NCI-H146 (cell line): ENCODE measurements around the gene SHTN1.

Experiments
- DNase-seq: peaks from one replicate; lab custom pipeline; 2025; lab: John Stamatoyannopoulos, UW

The SHTN1 gene

DNA sequence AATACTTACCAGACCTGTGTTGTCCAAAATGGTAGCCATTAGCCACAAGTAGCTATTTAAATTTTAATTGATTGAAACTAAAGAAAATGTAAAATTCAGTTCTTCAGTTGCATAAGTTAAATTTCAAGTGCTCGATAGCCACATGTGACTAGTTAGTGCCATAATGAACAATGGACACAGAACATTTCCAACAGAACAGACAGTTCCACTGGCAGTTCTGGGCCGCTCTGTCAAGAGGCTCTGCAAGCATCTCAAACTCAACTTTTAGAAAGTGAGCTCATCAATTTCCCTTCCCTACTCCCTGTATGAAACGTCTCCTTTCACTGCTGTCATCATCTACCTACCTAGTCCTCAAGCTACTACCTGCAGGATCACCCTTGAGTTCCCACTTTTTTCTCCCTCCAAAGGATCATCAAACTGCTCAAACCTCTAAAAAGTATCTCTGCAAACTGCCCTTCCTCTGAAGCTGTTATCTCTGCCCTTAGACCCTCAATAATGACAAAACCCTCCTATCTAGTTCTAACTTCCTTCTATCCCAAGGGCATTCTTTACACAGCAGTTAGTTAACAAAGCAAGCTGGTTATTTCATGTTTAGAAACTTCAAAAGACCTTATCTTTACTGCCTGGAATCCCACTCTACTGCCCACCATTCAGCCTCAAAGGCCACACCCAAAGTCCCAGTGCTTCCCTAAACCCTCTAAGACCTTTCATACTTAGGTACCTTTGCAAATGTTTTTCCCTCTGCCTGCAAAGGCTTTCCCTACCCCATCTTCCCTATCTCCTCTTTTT is 20.6 kb downstream of the SHTN1 start:
- no peak for DNase-seq

DNA sequence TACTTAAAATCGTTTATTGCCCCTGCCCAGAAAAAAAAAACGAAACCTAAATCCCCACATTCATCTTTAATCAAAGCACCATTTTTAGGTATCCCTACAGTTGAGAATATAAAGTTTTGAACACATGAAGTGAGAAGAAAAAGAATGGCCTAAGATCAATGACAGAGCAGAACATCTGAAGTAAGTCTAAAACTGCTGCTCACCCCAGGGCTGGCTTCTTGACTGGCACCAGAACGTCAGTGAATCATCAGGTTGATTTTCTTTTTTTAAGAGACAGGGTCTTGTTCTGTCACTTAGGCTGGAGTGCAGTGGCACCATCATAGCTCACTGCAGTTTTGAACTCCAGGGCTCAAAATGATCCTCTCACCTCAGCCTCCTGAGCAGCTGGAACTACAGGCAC is 24.9 kb downstream of the SHTN1 start:
- no peak for DNase-seq

DNA sequence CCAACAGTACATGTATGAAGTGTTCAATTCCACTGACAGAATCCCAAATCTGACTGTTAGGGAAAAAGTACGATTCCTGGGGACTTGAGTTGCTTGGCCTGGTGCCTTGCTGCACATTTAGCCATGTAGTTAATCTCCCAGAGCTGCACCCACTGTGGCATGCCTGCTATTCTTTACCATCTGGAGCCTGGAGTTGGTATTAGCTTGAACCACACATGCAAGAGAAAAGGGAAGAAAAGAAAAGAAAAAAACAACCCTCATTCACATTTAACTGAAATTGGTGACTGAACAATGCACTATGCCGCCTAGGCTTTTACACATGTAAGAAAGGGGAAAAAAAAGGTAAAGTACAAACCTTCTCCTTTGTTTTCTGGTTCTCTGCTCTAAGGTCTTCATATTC is 26.1 kb downstream of the SHTN1 start:
- no peak for DNase-seq

DNA sequence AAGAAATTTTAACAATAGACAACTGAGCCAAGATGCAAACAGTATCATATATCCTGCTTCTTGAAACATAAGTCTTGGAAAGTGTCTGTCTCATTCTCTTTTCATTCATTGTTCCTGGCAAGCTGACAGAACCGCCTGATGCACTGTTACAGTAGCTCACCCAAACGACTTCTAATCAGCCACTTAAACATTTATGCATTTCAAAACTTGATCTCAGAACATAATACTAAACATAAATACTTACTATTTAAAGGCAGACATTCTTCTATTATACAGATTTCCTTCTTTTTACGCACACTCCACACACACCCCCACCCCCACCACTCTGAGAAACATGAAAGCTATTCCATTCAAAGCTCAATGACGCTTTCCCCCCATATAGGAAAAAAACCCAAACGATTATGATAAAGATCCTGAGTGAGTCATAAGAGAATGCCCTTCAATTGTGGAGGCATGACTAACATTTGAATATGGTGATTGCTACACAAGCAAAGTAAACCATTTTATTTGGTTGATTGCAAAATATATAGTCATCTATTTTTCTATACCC is 30.5 kb downstream of the SHTN1 start:
- DNase-seq, result no peak

DNA sequence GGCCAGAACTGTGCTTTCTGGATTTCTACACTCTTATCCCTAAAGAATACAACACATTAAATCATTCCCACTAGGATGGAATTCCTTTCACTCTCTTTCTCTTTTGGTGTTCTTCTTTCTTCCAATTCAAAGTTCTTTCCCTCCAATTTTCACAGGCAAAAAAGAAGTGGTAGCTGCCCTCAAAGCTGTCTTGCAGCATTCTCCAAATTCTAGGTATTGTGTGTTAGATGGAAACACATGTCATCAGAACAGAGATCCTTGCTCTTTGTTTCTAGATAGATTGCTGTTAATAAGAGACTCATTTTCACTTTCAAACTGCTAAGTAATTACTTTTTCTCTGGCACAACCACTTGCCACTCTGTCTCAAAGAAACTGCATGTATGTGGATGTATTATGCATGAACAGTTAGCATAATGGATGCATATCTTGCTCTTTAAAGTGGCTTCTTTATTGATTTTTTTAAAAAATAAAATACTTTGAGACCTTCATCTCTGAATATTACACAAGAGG is 31.0 kb downstream of the SHTN1 start:
- DNase-seq, result no peak

DNA sequence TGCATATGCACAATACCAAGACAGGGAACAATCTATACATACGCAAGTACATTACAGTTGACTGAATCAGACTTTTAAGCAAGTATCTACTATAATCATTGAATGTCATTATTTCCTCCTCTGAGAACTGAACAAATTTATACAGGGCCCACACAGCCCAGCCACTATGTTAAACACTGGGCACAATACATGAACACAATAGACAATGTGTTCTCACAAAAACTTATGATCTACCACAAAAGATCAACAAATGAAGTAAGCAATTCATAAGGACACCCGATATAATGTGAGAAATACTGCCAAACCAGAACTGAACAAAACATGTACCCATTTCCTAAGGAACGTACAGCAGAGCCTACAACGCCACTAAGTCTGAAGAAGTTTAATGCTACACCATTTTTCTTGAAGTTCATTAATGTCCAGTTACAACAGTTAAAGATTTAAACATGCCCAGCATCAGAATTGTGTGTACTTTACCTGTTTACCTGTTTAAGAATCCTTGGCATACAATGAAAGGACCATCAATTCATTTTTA is 31.5 kb downstream of the SHTN1 start:
- no peak for DNase-seq

DNA sequence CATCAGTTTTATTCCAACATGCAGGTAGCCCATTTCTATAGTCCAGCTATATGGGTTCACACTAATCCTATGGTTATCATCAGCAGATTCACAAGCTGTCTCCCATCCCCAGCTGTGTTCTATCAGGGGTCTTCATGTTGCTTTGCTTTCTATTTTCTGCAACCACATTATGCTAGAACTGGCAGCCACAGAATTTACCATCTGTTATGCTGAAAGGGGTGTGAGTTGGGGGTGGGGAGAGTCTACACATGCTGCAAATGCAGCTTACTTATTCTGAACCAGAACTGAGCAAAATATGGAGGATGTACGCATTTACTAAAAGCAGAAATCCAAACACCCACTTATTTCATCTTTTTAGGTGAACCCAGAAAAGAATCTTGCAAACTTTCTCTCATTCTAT is 32.9 kb downstream of the SHTN1 start:
- DNase-seq, result no peak

DNA sequence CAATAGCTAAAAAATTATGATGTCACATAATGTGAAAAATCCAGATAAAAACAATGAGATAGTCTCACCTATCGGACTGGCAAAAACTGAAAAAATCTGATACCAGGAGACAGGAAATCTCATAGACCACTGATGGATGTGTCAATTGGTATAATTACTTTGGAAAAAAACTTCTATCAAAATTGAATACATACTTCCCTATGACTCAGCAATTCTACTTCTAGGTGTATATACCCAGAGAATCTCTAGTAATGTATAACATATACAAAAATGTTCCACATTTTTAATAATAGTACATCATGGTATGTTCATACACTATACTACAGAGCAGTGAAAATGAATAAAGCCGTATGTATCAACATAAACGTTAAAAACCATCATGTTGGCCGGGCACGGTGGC is 34.9 kb downstream of the SHTN1 start:
- DNase-seq, result no peak

DNA sequence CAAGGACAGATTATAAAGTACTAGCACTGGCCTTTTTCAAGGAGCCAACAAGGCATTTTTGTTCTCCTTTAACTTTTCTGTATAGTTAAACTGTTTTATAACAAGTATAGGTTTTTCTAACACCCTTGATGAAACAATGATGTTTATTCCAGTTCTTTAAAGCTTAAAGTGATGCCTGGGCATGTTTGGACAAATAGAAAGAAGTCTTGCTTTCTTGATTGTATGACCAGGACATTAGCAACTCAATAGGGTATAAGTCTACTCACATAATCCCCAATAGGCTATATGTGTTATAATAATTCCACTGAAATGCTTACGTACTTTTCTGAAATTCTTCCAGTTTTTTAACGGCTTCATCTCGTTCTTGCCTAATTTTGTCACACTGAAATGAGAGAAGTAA is 36.7 kb downstream of the SHTN1 start:
- DNase-seq, result no peak

DNA sequence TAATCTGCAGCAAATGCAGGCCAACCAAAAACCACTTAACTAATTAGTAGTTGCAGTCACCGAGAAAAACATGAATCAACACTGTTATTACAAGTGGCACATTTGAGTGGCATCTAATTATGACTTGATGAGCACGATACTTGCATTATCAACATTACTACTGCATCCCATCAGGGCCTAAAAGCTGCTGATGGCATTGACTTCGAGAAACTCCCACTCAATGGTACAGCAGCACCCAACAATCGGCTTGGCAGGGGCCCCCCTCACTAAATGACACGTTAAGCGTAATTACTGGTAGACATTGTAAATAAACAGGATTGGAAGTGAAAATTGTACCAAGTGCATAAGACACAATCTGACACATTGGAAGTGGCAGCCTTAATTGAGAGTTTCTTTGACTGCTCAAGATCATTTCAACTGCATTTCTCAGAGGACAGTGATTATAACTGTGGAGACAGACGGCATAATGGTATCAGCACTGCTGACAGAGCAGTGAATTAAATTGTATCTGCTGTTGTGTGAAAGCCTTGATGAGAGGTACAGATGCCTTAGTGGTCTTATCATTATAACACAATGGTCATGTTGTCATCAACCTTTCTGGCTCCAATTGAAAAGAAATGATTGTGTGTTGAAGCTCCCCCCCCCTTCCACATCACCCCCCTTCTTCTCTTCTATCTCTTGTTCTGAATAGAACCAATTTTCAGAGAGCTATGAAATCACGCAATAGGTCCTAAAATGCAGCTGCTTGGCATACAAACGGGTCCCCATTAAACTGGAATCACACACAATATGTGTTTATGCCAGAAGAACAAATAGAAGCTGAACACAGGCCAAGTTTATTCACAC is 43.4 kb downstream of the SHTN1 start:
- peak; percentile 96 for DNase-seq

DNA sequence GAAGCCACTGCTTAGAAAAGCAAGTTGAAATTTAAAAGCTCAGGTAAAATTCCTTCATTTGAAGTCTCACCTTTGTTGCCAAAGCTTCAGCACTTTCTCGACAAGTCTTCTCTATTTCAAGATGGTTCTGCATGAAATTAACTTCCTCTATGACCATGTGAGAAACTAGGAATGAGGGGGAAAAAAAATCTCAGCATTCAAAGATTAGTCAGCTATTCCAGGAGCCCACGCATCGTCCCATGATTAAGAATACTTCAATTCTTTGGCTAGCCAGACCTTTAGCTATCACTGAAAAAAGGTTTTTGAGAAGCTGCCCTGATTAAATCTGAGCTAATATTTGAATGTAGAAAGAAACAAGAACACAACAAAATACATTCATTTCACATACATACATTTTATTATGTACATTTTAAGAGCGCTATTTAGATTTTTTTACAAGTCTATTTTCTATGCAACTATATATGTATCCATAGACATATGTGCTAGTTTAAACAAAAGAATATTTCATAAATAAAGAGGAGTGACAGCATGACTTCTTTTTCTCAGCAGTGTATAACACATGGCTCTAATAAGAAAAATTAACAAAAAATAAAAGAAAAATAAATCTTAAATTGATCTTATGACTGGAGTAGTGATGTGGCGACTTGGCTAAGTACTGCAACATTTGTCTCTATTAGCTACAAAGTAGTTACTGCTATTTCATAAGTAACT is 44.8 kb downstream of the SHTN1 start:
- DNase-seq, result no peak

DNA sequence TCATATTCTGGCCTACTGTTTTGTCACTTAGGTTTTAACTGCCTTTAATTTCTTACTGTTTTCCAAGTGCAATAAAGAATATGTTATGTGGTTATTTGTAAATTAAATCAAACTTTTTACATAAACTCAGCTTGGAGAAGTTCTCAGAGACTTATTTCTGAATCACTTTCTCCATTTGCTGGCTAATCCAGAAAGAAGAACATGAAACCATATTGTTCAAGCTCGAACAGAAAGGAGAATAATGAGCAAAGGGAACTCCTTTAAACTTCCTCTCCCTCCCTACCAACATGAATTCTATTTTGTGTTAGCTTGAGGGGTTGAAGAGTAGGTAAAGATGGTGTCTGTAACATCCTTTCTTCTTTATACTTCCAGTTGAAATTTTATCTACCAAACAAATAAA is 52.3 kb downstream of the SHTN1 start:
- no peak for DNase-seq

DNA sequence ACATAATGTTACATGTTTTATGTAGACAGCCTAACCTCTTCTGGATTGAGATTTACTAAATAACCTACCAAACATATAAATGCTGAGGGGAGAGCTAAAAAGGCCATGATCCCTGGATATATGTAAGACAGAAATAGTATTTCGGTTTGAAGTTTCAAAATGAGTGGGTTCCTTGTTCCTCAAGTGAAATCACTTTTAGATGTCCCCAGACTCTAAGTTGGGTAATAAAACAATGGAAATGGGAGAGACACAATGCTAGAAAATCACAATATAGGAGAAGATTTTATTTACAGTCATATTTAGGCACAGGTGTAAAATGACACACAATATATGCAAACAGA is 56.5 kb downstream of the SHTN1 start:
- DNase-seq, result no peak

DNA sequence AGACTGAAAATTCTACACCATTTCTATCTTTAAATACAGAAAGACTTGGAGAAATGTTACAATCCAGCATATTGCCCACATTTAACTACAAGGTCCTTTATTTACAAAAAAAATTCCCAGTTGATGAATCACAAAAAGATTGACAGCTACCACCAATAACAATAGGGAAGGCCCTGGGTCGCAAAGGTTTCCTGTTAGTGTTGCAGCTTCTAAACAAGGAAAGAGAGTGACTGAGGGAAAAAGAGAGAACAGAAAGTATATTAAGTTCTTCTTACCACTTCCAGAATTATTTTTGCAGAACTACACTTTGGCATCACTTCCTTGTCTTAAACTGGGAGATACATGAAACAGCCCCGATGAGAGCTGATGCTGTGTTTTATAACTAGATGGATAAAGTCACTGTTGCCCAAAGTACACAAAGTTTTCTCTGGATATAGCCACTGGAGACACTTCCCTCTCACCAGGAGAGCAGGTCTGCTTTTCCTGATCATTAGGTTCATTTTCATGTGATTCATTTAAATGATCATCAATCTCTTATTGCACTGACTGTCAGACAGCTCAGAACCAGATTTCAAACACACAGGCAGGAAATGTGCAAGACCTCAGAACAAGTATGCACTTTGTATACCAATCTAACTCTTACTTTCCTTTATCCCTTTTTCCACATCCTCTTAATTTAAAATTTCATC is 57.0 kb downstream of the SHTN1 start:
- DNase-seq, result no peak

DNA sequence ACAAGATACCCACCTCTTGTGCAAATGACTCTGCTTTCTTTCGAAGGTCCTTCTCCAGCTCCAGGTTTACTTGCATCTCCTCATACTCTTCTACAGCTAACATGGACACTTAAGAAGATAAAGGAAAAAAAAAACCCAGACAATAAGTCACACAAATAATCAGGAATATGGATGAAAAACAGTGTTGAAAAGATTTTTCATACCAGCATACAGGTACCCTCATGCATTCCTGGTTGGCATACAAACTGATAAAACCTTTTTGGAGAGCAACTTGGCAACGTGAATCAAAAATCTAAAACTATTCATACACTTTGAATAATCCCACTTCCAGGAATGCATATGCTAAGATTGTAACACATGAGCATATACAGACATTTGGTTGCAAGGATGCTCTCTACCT is 60.1 kb downstream of the SHTN1 start:
- no peak for DNase-seq

DNA sequence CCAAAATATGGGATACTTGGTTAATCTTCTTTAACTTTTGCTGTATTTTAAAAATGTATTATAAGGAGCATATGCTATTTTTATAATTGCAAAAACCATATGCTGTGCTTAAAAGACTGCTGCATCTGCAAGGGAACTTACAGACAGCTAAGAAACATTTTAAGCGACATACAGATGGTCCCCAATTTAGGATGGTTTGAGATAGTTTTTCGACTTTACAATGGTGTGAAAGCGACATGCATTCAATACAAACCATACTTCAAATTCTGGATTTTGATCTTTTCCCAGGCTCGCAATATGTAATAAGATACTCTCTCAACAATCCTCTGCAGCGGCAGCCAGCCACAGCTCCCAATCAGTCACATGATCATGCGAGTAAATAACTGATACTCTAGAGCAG is 73.2 kb downstream of the SHTN1 start:
- DNase-seq, result no peak

DNA sequence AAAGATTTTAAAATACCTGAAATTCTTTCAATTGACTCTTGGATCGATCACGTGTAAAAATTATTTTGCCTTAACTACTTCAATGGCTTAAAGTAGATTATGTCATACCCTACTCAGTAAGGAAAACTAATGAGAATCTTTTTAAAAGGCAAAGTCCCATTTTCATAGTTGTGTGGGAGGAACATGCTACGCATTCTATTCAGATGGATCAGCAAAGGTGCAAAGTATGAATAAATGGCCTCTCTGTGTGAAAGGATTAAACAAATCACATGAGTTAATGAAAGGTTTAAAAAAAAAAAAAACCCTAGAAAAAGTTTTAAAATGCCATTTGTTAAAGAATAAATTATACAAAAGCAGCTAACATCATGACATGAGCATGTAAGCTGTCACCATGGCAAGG is 78.6 kb downstream of the SHTN1 start:
- DNase-seq, result no peak

DNA sequence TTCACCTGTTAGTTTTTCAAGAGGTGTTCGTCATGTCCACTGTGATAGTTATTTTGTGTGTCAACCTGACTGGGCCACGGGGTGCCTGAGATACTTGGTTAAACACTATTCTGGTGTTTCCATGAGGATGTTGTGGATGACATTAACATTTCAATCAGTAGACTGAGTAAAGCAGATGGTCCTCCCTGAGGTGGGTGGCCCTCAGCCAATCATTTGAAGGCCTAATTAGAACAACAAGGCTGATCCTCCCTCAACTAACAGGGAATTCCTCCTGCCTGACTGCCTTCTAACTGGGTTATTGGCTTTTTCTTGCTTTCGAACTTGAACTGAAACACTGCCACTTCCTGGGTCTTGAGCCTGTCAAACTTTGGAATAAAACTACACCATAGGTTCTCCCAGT is 79.9 kb downstream of the SHTN1 start:
- DNase-seq, result no peak

DNA sequence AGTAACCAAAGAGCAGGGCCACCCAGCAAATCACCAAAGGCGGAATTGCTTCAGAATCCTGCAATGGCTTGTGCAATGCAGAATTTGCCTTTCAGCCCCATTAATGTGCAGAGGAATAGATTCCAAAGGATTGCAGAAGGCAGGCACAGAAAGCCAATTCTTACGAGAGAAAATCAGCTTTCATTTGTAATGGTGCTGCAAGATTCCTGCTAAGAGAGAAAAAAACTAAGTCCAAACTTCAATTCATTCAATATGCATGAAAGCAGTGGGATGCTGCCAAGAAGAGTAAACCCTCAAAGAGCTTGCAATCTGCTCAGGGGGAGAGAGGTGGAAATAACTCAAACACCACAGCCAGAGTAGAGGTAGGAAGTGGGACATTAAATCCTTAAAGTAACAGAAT is 85.3 kb downstream of the SHTN1 start:
- no peak for DNase-seq

DNA sequence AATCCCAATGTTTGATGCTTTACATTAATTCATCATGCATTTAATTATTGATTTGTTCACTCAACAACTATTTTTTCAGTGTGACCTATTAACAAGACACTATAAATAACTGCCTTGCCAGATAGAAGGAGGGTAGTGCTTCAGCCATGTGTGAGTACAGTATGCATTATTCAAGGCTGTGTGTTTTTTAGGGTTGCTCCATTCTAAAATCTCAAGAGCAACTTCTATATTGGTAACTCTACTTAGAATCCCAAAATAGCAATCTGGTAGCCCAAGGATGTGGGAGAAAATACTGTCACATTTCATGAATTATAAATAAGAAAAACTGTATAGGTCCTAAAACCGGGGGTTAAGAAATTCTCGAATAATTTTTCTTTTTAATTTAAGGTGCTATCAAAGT is 85.8 kb downstream of the SHTN1 start:
- DNase-seq, result no peak

DNA sequence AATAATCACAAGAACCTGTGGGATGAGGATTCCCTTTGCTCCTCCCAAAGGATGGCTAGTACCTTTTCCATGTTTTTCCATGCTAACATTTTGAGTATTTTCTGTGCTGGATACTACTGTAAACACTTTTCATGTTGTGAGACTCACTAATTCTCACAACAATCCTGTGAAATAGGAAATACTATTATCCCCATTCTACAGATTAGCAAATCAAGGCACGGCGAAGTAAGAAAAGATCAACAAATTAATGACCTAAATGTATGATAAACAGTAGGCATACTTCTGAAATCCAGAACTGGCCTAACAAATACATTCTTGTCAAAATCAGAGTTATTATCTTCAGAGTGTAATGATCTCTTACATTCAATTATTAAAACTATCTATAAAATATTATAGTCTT is 86.4 kb downstream of the SHTN1 start:
- DNase-seq, result no peak

DNA sequence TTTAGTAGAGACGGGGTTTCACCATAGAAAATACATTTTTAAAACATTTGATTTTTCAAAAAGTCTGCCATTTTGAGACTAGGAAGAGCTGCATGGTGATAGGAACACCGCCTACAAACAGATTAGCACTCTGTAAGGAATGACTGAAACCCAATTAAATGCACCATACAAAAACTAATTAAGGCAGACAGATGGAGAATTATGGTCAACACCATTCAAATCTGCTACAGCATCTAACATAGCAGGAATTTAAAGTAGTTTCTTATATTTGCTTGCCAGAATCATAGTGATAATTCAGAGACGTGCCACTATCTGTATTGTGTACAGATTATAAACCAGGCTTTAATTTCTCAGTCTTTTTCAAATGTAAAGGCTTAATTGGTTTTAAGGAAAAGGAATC is 87.5 kb downstream of the SHTN1 start:
- no peak for DNase-seq
